HG03196 (cell line): ENCODE measurements around the gene IL31RA.
"Not testable (repeated sequence)": the region's sequence is repeated elsewhere in the genome, so short reads cannot be mapped to it uniquely, and the experiment has no call there.

ENCODE experiments used
- ATAC-seq: cut with Tn5 transposase; IDR thresholded peaks from one replicate; pipeline ENCODE4 v1.9.1; 2021; ENCODE audit not compliant: unreplicated experiment

Gene IL31RA

GRCh38 chr5:55924744-55925143, 73.6 kb downstream of the IL31RA start:
- ATAC-seq: no peak

- ATAC-seq: no peak
Observed at GRCh38 chr5:55925181-55925580, 74.0 kb downstream of the IL31RA start.

- ATAC-seq: no peak
Observed at GRCh38 chr5:55925712-55926111, 74.6 kb downstream of the IL31RA start.

GRCh38 chr5:55926476-55926875, 75.3 kb downstream of the IL31RA start:
- no peak for ATAC-seq

GRCh38 chr5:55927861-55928655, 76.9 kb downstream of the IL31RA start:
- ATAC-seq: no peak

- ATAC-seq: no peak
Observed at GRCh38 chr5:55929020-55929799, 78.1 kb downstream of the IL31RA start.

GRCh38 chr5:55932700-55933099, 81.5 kb downstream of the IL31RA start:
- ATAC-seq: no peak

GRCh38 chr5:55933377-55934114, 82.4 kb downstream of the IL31RA start:
- no peak for ATAC-seq

GRCh38 chr5:55934115-55934613, 83.0 kb downstream of the IL31RA start:
- no peak for ATAC-seq

GRCh38 chr5:55934720-55935119, 83.6 kb downstream of the IL31RA start:
- no peak for ATAC-seq

- ATAC-seq: no peak
Observed at GRCh38 chr5:55935371-55935770, 84.2 kb downstream of the IL31RA start.

- no peak for ATAC-seq
Observed at GRCh38 chr5:55936100-55936693, 85.0 kb downstream of the IL31RA start.

GRCh38 chr5:55937598-55937997, 86.4 kb downstream of the IL31RA start:
- ATAC-seq: not testable (repeated sequence)

GRCh38 chr5:55941154-55941553, 90.0 kb downstream of the IL31RA start:
- ATAC-seq: not testable (repeated sequence)

- no peak for ATAC-seq
Observed at GRCh38 chr5:55959208-55959607, 108.1 kb downstream of the IL31RA start.

- no peak for ATAC-seq
Observed at GRCh38 chr5:55960779-55961178, 109.6 kb downstream of the IL31RA start.

GRCh38 chr5:55965525-55965924, 114.4 kb downstream of the IL31RA start:
- ATAC-seq: no peak

- no peak for ATAC-seq
Observed at GRCh38 chr5:55966284-55966683, 115.1 kb downstream of the IL31RA start.

GRCh38 chr5:55969956-55970355, 118.8 kb downstream of the IL31RA start:
- no peak for ATAC-seq
